HG02571 (cell line): ENCODE measurements around the gene PRKCSH.
A peak's percentile ranks its signal among the peaks of the same experiment; 100 is the strongest.
"Not testable (repeated sequence)": the region's sequence is repeated elsewhere in the genome, so short reads cannot be mapped to it uniquely, and the experiment has no call there.

Source experiments
- ATAC-seq: cut with Tn5 transposase; IDR thresholded peaks from one replicate; pipeline ENCODE4 v1.9.1; 2021; ENCODE audit warnings: mild to moderate bottlenecking, moderate library complexity; ENCODE audit not compliant: unreplicated experiment

The PRKCSH gene

GRCh38 chr19:11435057-11435832, at the start of gene PRKCSH, which contains the start of gene ODAD3:
TSS of gene PRKCSH (plus strand) at chr19:11435635. CDS start at chr19:11436118, 483 bp downstream.
TSS of gene ODAD3 (minus strand) at chr19:11435121. CDS start at chr19:11435016, 105 bp downstream.
- peak; percentile 90 for ATAC-seq

GRCh38 chr19:11387162-11388034, 48.0 kb upstream of the PRKCSH start:
- no peak for ATAC-seq

- no peak for ATAC-seq
These were observed 45.1 kb upstream of the PRKCSH start for GRCh38 chr19:11390359-11390758.

- no peak for ATAC-seq
These were observed 44.3 kb upstream of the PRKCSH start for GRCh38 chr19:11390933-11391680.

GRCh38 chr19:11397089-11397610, 38.3 kb upstream of the PRKCSH start:
- ATAC-seq, result no peak

GRCh38 chr19:11399667-11400066, 35.8 kb upstream of the PRKCSH start:
- ATAC-seq, result no peak

GRCh38 chr19:11400798-11401197, 34.6 kb upstream of the PRKCSH start:
- no peak for ATAC-seq

- no peak for ATAC-seq
These were observed 33.5 kb upstream of the PRKCSH start for GRCh38 chr19:11401808-11402543.

GRCh38 chr19:11404588-11405222, 30.7 kb upstream of the PRKCSH start:
- ATAC-seq, result no peak

GRCh38 chr19:11405846-11406643, 29.4 kb upstream of the PRKCSH start:
- ATAC-seq, result no peak

GRCh38 chr19:11406703-11407236, 28.7 kb upstream of the PRKCSH start:
- not testable (repeated sequence) for ATAC-seq

GRCh38 chr19:11408591-11408990, 26.8 kb upstream of the PRKCSH start:
- no peak for ATAC-seq

GRCh38 chr19:11410682-11411081, 24.8 kb upstream of the PRKCSH start:
- no peak for ATAC-seq

- no peak for ATAC-seq
These were observed 20.9 kb upstream of the PRKCSH start for GRCh38 chr19:11414544-11414943.

GRCh38 chr19:11416346-11417052, 18.9 kb upstream of the PRKCSH start:
- ATAC-seq, result no peak

- ATAC-seq, result no peak
These were observed 17.3 kb upstream of the PRKCSH start for GRCh38 chr19:11418094-11418548.

GRCh38 chr19:11418549-11419506, 16.6 kb upstream of the PRKCSH start, which contains the start of gene RGL3:
TSS of gene RGL3 (minus strand) at chr19:11419314. CDS start at chr19:11419278, 36 bp downstream.
- no peak for ATAC-seq
